Activated CD4-positive, alpha-beta T cell treated with anti-CD3 and anti-CD28 coated beads for 24 hours (primary cell): ENCODE data around the gene NEMP1.
"Not testable (repeated sequence)": the region's sequence is repeated elsewhere in the genome, so short reads cannot be mapped to it uniquely, and the experiment has no call there.

ENCODE experiments used
- DNase-seq, 2 donors: peaks; one replicate each; pipeline ENCODE4 v3.0.0-alpha.2; 2020; ENCODE audit warnings: low read depth in 2 of 2

Gene NEMP1

GRCh38 chr12:57078519-57079404, at the start of gene NEMP1:
TSS of gene NEMP1 (minus strand) at chr12:57078791. CDS start at chr12:57078745, 46 bp downstream.
- peak; percentile 84 to 90 for DNase-seq

- DNase-seq, result peak; percentile 54 to 66
Measured at GRCh38 chr12:57127726-57128518, 49.3 kb upstream of the NEMP1 start, which contains the start of gene LRP1. TSS of gene LRP1 (plus strand) at chr12:57128483. CDS start at chr12:57128965, 482 bp downstream.

- DNase-seq, result no peak
Measured at GRCh38 chr12:57127101-57127725, 48.6 kb upstream of the NEMP1 start.

GRCh38 chr12:57126561-57126960, 48.0 kb upstream of the NEMP1 start:
- DNase-seq, result no peak

- no peak for DNase-seq
Measured at GRCh38 chr12:57126061-57126460, 47.5 kb upstream of the NEMP1 start.

- DNase-seq, result peak; percentile 66 to 69
Measured at GRCh38 chr12:57124261-57124877, 45.8 kb upstream of the NEMP1 start.

GRCh38 chr12:57123813-57124212, 45.2 kb upstream of the NEMP1 start:
- DNase-seq, result no peak

GRCh38 chr12:57120718-57121117, 42.1 kb upstream of the NEMP1 start:
- not testable (repeated sequence) for DNase-seq

GRCh38 chr12:57119294-57120085, 40.9 kb upstream of the NEMP1 start:
- DNase-seq, result no peak

- no peak for DNase-seq
Measured at GRCh38 chr12:57118711-57119271, 40.2 kb upstream of the NEMP1 start.

- no peak for DNase-seq
Measured at GRCh38 chr12:57116580-57117281, 38.1 kb upstream of the NEMP1 start.

GRCh38 chr12:57112492-57113294, 34.1 kb upstream of the NEMP1 start:
- DNase-seq, result no peak

- peak; percentile 60 to 67 for DNase-seq
Measured at GRCh38 chr12:57111031-57111734, 32.6 kb upstream of the NEMP1 start, which contains the start of gene STAT6. TSS of gene STAT6 (minus strand) at chr12:57111362. CDS start at chr12:57108278, 3,084 bp downstream.

GRCh38 chr12:57110104-57111030, 31.8 kb upstream of the NEMP1 start:
- DNase-seq, result peak; percentile 60 to 69

GRCh38 chr12:57109207-57110103, 30.9 kb upstream of the NEMP1 start:
- DNase-seq, result no peak
